ENCODE data around the gene CDKN2C. TPM values are rescaled to one million over a fixed set of nuclear protein-coding genes. Genes with fewer than 3 reads are reported as not detected.

CDKN2C gene
- total and polyA plus RNA-seq, 2 experiments from 2014 or later: not detected

GRCh38 chr1:50923564-50923963 lies 46.5 kb upstream of the CDKN2C start:
- no peaks in the 10 kb centered on the region for H3K4me1 ChIP-seq (ENCODE audit: insufficient read depth)
- no peak overlapping the region for H3K4me3 ChIP-seq
- TF ChIP-seq CREB1 (CRISPR knock-in tag; IDR thresholded peaks at IDR 0.05; ENCODE audit: low read depth) (no peak), ZNF114 (CRISPR knock-in tag; IDR thresholded peaks at IDR 0.05) (no peak), ETS1 (IDR thresholded peaks at IDR 0.05) (no peak), CTCF (conservative IDR thresholded peaks at IDR 0.05; ENCODE audit: low read depth in 2 of 2) (no peak), POLR2AphosphoS5 (IDR thresholded peaks at IDR 0.05; ENCODE audit: low read depth) (no peak), REST (IDR thresholded peaks at IDR 0.05; ENCODE audit: unreplicated experiment) (no peak), JUNB (IDR thresholded peaks at IDR 0.05; ENCODE audit: unreplicated experiment) (no peak)
- no peaks in the 10 kb centered on the region for H3K27me3 ChIP-seq (ENCODE audit: insufficient read depth)
- no peak for ATAC-seq
- peaks cover 5% of the 10 kb centered on the region for H3K27me3 Mint-ChIP-seq (ENCODE audit: insufficient read depth, low read depth, poor library complexity)
- H3F3A ChIP-seq (replicated peaks; ENCODE audit: low read depth): no peaks in the 10 kb centered on the region
- no peaks in the 10 kb centered on the region for H3K9me3 Mint-ChIP-seq
- no peak overlapping the region for H3K27ac Mint-ChIP-seq
- no peak overlapping the region for H2AFZ ChIP-seq
- no peaks in the 10 kb centered on the region for H3K4me1 Mint-ChIP-seq
- H3K4me3 Mint-ChIP-seq: no peak overlapping the region
- H3K79me2 ChIP-seq (replicated peaks; ENCODE audit: insufficient read depth): peaks cover 85% of the 10 kb centered on the region
- peaks cover 19% of the 10 kb centered on the region for H4K20me1 ChIP-seq (replicated peaks; ENCODE audit: insufficient read depth)
- no peaks in the 10 kb centered on the region for H3K36me3 ChIP-seq (ENCODE audit: insufficient read depth)
- no peak for DNase-seq (ENCODE audit: low spot score)
- H3K9me2 ChIP-seq (ENCODE audit: insufficient read depth): no peaks in the 10 kb centered on the region
- H3K4me2 ChIP-seq: no peak overlapping the region
- no peak overlapping the region for H3K27ac ChIP-seq (ENCODE audit: low read depth)
- no peaks in the 10 kb centered on the region; the same call in 2 of the 3 replicates for H3K36me3 Mint-ChIP-seq (ENCODE audit: low read depth)

GRCh38 chr1:50929376-50929958 lies 40.6 kb upstream of the CDKN2C start:
- no peaks in the 10 kb centered on the region for H3K9me2 ChIP-seq (ENCODE audit: insufficient read depth)
- ATAC-seq (no peak), DNase-seq (ENCODE audit: low spot score) (peak; percentile 56)
- H3K27ac Mint-ChIP-seq: no peak overlapping the region
- no peaks in the 10 kb centered on the region for H3K9me3 Mint-ChIP-seq
- H2AFZ ChIP-seq: no peak overlapping the region
- no peaks in the 10 kb centered on the region for H3K4me1 Mint-ChIP-seq
- no peaks in the 10 kb centered on the region; the same call in 2 of the 3 replicates for H3K36me3 Mint-ChIP-seq (ENCODE audit: low read depth)
- no peak overlapping the region for H3K4me3 ChIP-seq
- H3K36me3 ChIP-seq (ENCODE audit: insufficient read depth): no peaks in the 10 kb centered on the region
- H4K20me1 ChIP-seq (replicated peaks; ENCODE audit: insufficient read depth): peaks cover 5% of the 10 kb centered on the region; the same call in 1 of the 2 replicates
- no peaks in the 10 kb centered on the region for H3K27me3 Mint-ChIP-seq (ENCODE audit: insufficient read depth, low read depth, poor library complexity)
- no peaks in the 10 kb centered on the region for H3F3A ChIP-seq (replicated peaks; ENCODE audit: low read depth)
- TF ChIP-seq ETS1 (IDR thresholded peaks at IDR 0.05) (no peak), CTCF (conservative IDR thresholded peaks at IDR 0.05; ENCODE audit: low read depth in 2 of 2) (peak in 1 of 2 experiments; percentile 75; a peak in 3 of 4 replicates)
- H3K4me1 ChIP-seq (ENCODE audit: insufficient read depth): no peaks in the 10 kb centered on the region
- no peak overlapping the region for H3K4me2 ChIP-seq
- peaks cover 49% of the 10 kb centered on the region for H3K79me2 ChIP-seq (replicated peaks; ENCODE audit: insufficient read depth)
- H3K27me3 ChIP-seq (ENCODE audit: insufficient read depth): no peaks in the 10 kb centered on the region
- H3K4me3 Mint-ChIP-seq: no peak overlapping the region
- no peak overlapping the region for H3K27ac ChIP-seq (ENCODE audit: low read depth)
